ENCODE data around the gene TIMP3.
A peak's percentile ranks its signal among the peaks of the same experiment; 100 is the strongest.

The TIMP3 gene

GRCh38 chr22:32802237-32802765 lies 796 bp downstream of the TIMP3 start:
- peaks cover 8% of the 10 kb centered on the region for H3K36me3 ChIP-seq (replicated peaks)
- in situ Hi-C loops (cut with HindIII; ENCODE audit: low pct_ligation_motif_present, low sequenced_read_pairs): no loop called here
- no peak for TF ChIP-seq CTCF (IDR thresholded peaks at IDR 0.05; ENCODE audit: low read depth, low read length, missing control alignments)
- H3K27ac ChIP-seq: peak overlapping the region; percentile 36
- H3K27me3 ChIP-seq (replicated peaks): no peaks in the 10 kb centered on the region
- peak overlapping the region; percentile 85 for H3K4me3 ChIP-seq (ENCODE audit: low read depth, low read length)
- DNase-seq: no peak

- DNase-seq: no peak
- Histone ChIP-seq H3K4me3 (ENCODE audit: low read depth, low read length) (peak overlapping the region; percentile 85), H3K27ac (peak overlapping the region; percentile 36), H3K36me3 (replicated peaks) (peaks cover 12% of the 10 kb centered on the region), H3K27me3 (replicated peaks) (no peaks in the 10 kb centered on the region)
- TF ChIP-seq CTCF (IDR thresholded peaks at IDR 0.05; ENCODE audit: low read depth, low read length, missing control alignments): no peak
- in situ Hi-C loops (cut with HindIII; ENCODE audit: low pct_ligation_motif_present, low sequenced_read_pairs): no loop called here
Observed at GRCh38 chr22:32803020-32803737, 1.7 kb downstream of the TIMP3 start.

GRCh38 chr22:32803738-32804435 lies 2.4 kb downstream of the TIMP3 start:
- DNase-seq: peak; percentile 75
- peak overlapping the region; percentile 85 for H3K4me3 ChIP-seq (ENCODE audit: low read depth, low read length)
- peak overlapping the region; percentile 36 for H3K27ac ChIP-seq

GRCh38 chr22:32804531-32805360 lies 3.2 kb downstream of the TIMP3 start:
- no peak for TF ChIP-seq CTCF (IDR thresholded peaks at IDR 0.05; ENCODE audit: low read depth, low read length, missing control alignments)
- in situ Hi-C loops (cut with HindIII; ENCODE audit: low pct_ligation_motif_present, low sequenced_read_pairs): no loop called here
- Histone ChIP-seq H3K27ac (peak overlapping the region; percentile 7), H3K27me3 (replicated peaks) (no peaks in the 10 kb centered on the region), H3K36me3 (replicated peaks) (peaks cover 27% of the 10 kb centered on the region), H3K4me3 (ENCODE audit: low read depth, low read length) (peak overlapping the region; percentile 85)
- DNase-seq: no peak

More at GRCh38 chr22:32803738-32804435, 2.4 kb downstream of the TIMP3 start:
- Histone ChIP-seq H3K36me3 (replicated peaks) (peaks cover 19% of the 10 kb centered on the region), H3K27me3 (replicated peaks) (no peaks in the 10 kb centered on the region)
- in situ Hi-C loops (cut with HindIII; ENCODE audit: low pct_ligation_motif_present, low sequenced_read_pairs): no loop called here
- peak; percentile 27 for TF ChIP-seq CTCF (IDR thresholded peaks at IDR 0.05; ENCODE audit: low read depth, low read length, missing control alignments)

GRCh38 chr22:32805361-32805881 lies 3.9 kb downstream of the TIMP3 start:
- no peak for TF ChIP-seq CTCF (IDR thresholded peaks at IDR 0.05; ENCODE audit: low read depth, low read length, missing control alignments)
- in situ Hi-C loops (cut with HindIII; ENCODE audit: low pct_ligation_motif_present, low sequenced_read_pairs): no loop called here
- no peak for DNase-seq

More at GRCh38 chr22:32805361-32805881, 3.9 kb downstream of the TIMP3 start:
- Histone ChIP-seq H3K36me3 (replicated peaks) (peaks cover 33% of the 10 kb centered on the region), H3K27ac (no peak overlapping the region), H3K4me3 (ENCODE audit: low read depth, low read length) (no peak overlapping the region), H3K27me3 (replicated peaks) (no peaks in the 10 kb centered on the region)
